HG02642 (cell line): ENCODE results near the gene CABLES1.
"Not testable (repeated sequence)": the region's sequence is repeated elsewhere in the genome, so short reads cannot be mapped to it uniquely, and the experiment has no call there.

Source experiments
- ATAC-seq: cut with Tn5 transposase; IDR thresholded peaks from one replicate; pipeline ENCODE4 v1.9.1; 2021; ENCODE audit warnings: mild to moderate bottlenecking; ENCODE audit not compliant: unreplicated experiment, poor library complexity

The CABLES1 gene

DNA sequence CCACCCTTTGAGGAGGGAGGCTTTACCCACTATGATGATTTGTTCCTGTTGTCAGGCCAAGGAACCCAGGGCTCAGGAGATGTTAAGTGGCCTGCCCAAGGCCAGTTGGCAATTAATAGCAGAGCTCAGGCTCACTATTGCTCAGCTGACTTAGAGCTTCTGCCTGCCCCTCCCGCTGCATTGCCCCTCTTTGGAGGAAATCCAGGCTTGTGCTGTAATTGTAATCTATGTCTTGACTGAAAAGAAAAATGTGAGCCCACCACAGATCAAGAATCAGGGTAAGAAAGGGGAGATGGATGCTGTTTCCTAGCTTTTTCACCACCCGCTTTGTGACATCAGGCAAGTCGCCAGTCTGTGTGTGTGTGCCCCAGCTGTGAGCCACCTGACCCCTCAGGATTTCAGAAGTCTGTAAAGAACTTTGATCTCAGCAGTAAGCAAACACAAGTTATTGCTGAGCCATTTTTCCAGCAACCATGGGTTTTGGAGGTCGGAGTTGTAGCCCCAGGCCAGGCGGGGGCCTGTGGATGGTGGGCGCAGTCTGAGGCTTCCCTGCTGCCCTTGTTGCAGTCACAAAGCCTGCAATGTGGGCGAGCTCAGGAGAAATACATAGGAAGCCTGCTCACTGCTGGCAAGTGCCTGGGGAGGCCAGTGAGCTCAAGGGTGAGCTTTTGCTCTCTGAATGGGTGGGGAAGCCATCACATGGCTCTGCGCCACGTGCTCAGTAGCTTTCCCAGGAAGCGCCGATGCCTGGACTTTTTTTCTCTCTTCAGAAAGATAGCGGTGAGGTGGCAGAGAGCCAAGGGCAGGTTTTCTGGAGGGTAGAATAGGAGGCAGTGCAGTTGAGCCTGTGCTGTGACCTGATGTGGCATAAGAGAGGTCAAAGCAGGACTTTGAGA lies 6.1 kb downstream of the CABLES1 start:
- no peak for ATAC-seq

DNA sequence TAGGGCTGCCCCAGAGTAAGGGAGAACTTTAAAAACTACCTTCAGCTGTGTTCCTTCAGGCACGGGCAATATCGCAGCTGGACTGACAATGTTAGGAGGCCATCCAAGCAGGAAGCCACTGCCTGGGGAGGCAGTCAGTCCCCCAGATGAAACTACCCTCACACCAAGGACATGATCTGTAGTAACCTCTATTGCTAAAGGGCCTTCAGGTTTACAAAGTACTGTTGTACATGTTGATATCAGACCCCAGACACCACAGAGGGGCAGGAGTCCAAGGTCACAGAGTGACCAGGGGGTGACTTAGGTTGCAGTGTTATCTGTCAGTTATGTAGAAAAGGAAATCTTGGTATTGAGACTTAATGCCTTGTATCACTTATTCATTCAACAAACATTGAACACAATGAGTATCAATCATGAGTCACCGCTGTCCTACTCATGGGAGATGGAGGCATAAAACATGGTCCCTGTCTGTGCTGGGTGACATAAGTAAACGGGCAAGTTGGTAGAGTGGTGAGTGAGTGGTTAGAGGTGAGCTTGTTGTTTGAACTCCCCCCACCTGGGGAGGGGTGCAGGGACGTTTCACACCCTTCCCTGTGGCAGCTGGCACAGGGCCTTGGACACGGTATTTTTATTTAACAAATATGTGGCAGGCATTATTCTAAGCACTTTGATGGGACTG lies 7.1 kb downstream of the CABLES1 start:
- no peak for ATAC-seq

DNA sequence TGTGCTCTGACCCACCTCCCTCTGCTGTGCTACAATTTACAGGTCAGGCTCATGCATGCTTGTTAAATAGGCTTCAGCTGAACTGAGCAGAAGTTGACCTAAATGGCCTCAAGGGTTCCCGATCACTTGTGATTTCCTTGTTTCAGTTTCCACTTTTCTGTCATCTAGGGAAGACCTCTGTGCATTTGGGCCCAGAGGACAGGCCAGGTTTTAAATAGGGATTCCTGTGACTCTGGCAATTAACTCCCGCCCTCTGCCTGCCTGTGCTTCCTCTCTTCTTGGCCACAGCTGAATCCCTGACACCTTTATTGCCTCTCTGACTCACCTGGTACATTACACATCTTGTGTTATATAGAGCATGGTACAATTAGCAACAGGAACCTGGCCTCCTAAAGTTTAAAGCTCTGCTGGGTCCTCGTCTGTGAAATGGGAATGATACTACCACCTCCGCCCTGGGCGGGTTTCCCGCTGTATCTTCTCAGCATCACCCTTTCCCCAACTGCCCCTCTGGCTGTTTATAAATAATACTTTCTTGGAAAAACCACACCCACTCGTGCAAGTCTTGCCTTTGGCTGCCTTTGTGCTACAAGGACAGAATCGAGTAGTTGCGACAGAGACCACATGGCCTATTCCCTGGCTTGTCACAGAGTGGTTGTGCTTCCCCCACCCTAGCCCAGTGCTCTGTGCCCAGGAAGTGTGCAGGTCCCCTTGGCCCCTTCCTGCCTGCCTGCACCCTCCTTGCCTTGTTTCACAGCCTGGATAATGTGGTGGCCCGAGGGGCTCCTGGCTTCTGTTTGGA lies 7.9 kb downstream of the CABLES1 start:
- ATAC-seq, result no peak

DNA sequence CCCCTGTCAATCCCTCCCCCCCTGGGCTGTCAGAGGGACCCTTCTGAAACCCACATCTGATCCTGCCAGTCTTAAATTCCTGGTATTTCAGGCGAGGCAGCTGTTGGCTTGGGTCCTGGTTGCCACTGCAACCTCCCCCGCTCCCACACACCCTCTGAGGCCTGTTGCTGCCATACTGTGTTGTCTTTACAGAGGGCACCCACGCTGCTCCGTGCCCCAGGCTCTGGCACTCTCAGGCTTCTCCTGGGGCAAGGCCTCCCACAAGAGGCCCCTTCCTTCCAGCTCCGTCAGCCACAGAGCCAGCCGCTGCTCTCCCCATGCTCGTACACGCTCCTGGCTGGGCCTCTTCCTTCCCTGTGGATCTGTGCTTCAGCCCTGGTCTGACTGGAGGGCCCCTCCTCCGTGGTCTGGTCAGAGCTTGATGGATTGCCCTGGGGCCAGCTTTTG lies 8.6 kb downstream of the CABLES1 start:
- no peak for ATAC-seq

DNA sequence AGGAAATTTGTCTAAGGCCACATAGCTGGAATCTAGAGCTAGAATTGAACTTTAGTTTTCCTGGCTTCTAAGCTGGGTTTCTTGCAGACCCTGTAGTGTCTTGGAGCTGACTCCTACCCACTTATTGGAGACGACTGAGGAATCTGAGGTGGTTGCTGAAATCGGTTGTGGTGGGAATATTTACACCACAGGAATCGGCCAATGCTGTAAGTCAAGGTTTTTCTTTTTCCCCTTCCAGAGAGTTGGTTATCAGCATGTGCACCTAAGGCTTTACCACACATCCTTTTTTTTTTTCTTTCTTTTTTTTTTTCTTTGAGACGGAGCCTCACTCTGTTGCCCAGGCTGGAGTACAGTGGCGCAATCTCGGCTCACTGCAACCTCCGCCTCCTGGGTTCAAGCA lies 9.4 kb downstream of the CABLES1 start:
- no peak for ATAC-seq

DNA sequence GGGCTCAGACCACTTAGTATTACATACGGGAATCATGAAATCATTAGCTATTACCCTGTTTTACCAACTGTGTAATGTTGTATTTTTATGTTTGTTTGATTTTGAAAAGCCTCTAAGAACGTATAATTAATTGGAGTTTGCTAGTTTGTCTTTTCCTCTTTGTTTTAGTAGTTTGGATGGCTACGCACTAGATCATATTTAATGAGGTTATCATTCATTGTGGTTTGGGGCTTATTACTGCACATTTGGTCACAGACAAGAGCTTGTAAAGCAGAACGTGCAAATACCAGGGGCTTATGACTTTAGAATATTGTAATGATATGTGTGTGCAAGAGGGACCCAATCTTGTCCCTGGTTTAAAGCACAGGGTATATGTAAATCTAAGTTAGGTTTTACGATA lies 10.3 kb downstream of the CABLES1 start:
- no peak for ATAC-seq

DNA sequence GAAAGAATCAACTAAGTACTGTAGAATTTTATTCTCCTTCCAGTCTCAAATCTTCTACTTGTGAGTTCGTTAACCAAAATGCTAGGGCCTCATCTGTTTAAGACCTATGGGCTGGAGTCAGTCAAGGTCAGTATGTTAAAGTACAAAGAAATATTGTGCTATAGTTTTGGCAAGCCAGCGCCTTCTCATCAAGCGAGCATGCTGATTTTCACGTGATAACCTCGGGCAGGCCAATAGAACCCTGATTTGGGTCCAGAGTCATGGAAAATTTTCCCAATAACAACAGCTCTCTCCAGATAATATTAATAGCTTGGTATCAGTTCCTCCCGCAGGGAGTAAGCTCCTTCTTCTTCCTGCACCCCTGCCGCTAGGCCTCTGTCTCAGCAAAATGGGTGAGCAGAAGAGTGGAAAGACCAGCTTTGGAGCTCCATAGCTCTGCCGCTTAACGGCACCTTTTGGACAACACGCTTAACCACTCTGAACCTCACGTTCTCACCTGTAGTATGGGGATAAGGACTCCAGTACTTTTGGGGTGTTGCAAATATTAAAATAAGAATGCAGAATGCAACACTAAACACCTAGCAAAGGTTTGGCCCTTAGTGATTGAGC lies 11.7 kb downstream of the CABLES1 start:
- ATAC-seq, result no peak

DNA sequence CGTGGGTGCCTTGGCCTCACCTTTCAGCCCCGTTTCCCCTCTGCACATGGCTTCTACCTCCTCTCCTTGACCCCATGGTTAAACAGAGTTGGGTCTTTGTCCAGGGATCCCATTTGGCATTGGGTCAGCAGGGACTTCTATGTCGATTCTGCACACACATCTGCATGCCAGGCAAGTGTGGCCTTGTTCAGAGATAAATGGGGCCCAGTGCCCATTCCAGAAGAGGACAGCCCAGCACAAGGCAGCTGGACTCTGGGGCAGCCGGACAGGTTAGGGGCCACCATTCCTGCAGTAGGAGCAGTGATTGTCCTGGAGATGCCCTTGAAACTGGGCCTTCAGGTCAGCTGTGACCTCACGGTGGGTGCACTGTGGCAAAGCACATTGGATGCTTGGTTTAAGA lies 13.1 kb downstream of the CABLES1 start:
- ATAC-seq, result no peak

DNA sequence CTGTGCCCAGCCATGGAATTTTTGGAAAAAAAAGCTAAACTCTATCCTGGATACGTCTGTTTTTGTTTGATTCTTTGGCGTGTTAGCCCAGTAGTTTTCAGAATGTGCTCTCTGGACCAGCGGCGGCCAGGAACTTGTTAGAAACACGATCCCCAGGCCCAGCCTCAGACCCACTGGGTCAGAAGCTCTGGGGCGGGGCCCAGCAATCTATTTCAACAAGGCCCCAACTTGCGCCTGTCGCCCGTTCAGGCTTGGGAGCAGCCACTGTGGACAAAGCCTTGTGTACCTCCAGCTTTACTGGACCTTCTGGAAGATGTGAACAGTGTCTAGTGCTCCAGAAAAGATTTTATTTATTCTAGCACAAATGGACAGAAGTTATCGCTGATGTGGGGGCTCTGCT lies 14.3 kb downstream of the CABLES1 start:
- ATAC-seq, result no peak

DNA sequence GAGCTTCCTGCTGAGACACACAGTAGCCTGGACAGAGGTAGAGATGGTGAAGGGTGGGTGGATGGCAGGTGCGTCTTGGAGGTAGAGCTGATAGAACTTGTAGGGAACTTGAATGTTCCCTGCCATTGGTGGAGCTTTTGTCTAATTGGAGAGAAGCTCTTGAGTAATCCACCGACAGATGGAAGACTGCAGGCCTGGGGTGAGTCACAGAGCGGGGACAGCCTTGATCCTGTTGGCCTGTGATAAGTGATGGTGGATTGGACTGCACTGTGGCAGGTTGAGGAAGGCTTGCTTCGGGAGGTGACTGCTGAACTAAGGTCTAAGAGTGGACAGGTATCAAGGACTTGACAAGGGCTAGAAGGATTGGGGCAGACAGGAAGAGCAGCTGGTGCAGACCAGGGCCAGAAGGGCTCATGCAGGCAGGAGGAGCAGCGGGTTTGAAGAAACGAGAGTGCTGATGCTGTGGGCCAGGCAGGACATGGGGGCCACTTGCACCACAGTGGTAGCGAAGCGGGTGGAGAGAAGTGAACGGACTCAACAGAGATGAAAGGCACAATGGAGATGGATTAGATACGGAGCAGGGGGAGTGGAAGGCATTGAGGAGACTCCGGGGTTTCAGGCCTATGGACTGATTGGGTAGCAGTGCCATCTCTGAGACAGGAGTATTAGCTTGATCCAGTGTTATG lies 16.3 kb downstream of the CABLES1 start:
- no peak for ATAC-seq

DNA sequence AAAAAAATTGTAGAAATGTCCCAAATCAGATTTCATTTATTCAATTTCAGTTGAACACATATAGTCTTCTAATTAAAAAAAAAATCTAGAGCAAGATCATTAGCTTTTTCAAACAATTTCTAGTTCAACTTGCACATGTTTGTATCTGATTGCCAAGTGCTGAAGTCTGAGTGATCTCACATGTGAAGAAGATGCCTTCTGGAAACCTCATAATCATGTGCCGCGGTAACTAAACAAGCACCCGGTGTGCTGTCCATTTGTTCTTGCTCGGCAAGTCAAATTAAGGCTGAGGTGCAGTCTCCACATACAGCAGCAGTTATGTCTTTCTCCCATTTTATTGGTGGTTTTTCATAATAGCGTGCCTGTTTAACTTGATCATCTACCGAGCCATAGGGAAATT lies 18.7 kb downstream of the CABLES1 start:
- no peak for ATAC-seq

DNA sequence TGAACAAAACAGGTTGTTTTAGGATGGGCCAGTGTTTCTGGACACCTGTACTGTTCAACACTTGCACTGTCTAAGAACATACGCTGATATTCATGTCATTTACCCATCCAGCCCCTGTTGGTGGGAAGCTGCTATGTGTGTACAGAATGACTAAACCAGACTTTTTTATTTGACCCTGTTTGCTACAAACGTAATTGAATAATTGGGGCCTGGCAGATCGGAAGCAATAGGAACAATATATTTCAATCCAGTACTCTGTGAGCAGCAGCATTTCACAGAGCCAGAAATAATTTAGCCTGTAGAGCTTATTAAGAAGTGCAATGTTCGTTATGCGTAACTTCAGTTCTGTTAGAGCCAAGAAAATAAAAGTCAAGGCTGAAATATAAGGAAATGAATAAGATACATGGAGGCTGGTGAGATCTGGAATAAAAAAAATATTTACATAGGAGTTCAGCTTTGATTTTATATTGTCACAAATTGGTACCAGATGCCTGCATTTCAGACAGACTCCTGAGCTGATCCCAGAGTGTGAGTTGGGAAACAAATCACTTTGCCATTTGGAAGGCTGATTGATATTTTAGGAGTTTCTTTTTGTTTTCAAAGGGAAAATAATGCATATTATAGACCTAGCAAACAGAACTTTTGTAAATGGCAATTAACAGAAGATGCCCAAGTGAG lies 19.7 kb downstream of the CABLES1 start:
- ATAC-seq, result no peak

DNA sequence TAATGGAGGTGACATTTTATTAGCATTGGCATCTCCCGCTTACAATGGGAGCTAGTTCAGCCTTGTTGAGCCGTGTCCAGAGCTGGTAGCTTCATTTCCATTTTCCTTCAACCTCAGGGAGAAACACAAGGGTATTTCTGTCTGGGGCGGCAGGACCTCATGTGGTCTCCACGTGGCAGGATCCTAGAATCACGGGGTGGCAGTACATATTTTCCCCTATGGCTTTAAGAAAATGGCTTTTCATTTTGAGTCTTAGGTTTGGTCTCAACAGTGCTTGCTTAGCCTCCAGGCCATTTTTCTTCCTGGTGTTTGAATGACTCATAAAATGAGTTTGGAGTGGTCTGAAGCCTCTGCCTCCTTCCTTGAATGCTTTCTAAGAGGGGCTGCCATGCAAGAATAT lies 20.3 kb downstream of the CABLES1 start:
- ATAC-seq, result no peak

DNA sequence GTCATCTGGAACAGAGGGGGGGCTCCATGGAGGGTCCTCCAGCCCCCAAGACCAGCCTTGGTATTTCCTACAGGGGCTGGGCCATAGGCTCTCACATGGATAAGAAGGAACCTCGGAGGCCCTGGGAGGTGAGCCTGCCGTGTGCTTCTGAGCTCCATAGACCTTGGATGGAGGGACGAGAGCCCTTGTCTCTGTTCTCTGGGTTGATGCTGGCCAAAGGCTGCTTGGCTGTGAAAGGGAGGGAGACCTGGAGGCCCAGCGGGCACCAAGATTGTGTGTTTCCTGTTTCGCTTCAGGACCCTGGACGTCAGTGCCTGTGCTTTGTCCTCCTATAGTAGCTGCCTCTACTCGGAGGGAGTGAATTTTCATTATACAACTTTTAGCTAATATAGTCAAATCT lies 20.8 kb downstream of the CABLES1 start:
- ATAC-seq, result no peak

DNA sequence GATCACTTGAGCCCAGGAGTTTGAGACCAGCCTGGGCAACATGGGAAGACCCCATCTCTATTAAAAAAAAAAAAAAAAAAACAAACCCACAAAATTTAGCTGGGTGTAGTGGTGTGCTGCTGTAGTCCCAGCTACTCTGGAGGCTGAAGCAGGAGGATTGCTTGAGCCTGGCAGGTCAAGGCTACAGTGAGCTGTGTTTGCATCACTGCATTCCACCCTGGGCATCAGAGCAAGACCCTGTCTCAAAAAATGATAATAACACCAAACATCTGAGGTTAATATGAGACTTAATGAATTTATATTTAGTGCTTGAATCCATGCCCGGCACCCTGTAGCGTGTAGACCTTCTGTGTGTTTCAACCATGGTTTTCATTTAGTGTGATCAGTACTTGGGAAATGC lies 22.8 kb downstream of the CABLES1 start:
- no peak for ATAC-seq

DNA sequence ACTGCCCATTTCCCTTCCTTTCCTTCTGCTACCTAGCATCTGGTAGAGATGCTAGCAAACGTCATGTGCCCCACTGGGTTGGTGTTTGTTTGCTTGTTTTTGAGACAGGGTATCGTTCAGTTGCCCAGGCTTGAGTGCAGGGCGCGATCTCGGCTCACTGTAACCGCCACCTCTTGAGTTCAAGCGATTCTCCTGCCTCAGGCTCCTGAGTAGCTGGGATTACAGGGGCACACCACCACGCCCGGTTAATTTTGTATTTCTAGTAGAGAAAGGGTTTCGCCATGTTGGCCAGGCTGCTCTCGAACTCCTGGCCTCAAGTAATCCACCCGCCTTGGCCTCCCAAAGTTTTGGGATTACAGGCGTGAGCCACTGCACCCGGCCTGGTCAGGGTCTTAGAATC lies 23.6 kb downstream of the CABLES1 start:
- ATAC-seq, result not testable (repeated sequence)

DNA sequence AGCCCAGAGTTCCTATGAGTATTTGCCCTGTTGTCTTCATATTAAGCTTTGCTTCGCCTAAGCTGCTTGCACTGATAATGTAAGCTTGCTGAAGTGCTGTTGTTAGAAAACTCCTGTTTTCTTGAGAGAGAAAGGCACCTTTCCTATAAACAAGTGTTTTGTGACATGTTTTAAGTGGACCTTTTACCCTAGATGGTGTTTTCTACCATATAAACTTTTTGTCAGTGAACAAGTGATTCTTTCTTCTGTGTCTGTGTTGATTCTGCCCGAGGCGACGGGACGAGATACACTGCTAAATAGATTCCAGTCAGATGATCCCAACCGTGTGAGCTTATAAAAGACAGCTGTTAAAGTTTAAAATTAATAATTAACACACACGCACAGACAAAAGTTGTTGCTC lies 24.1 kb downstream of the CABLES1 start:
- ATAC-seq, result no peak

DNA sequence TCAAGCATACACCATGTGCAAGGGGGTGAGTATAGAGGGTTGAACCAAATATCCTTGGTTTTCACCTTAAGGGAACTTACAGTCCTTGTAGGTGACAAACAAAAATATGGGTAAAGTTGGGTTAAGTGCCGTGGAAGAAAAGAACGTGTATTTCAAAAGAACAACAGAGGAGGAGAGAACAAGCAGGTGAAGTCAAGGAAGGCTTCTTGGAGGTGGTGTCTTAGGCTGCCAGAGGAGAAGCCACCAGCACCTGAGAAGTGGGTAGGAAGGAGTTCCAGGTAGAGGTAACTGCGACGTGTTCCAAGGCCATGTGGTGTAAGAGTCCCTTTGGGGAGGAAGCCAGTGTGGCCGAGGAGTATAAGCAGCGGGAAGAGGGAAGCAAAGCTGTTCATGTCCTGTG lies 27.2 kb downstream of the CABLES1 start:
- no peak for ATAC-seq

DNA sequence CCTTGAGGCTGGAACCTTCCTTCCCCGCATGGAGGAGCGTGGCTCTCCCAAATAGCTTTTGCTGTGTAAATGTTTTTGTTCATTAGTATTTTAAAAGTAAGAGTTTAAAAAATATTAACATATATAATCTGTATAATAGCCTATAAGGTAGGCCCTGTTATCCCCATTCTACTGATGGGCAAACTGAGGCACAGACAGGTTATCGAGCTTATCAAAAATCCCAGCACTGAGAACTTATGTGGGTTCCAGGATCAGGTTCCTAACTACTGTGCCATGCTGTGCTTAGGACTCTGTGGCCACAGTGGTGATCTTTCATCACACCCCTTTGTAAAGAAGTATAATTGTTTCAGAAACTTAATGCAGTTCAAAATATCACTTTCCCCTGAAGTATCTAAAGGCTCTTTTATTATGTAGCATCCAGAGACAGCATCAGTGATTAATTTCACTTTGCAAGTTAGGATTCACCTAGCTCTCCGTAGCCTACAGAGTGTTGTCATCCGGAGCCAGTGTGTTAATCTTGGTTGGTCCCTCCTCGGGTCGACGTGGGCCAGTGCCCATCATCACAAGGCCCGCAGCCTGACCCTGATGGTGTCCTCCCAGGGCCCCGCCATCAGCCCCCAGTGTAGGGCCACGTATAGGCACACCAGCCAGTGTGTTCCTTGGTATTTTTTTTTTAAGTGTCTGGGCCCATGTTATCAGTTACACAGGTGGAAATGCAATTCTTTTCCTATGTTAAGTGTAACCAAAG lies 28.7 kb downstream of the CABLES1 start:
- ATAC-seq, result no peak
